Endodermal cell (in vitro differentiated cells): ENCODE measurements around the gene KCNQ4. TPM values are rescaled to one million over a fixed set of nuclear protein-coding genes. Genes with fewer than 3 reads are reported as not detected.

Source experiments
- DNase-seq: peaks from one replicate; pipeline ENCODE4 v3.0.0-alpha.2; 2017
- H3K27ac ChIP-seq: 2 replicates; pipeline ENCODE4 v1.5.1; 2013; ENCODE audit warnings: mild to moderate bottlenecking, low read depth, low read length, moderate library complexity
- H3K27me3 ChIP-seq: 2 replicates; pipeline ENCODE4 v1.6.1; 2013; ENCODE audit warnings: mild to moderate bottlenecking, low read length, moderate library complexity; ENCODE audit not compliant: insufficient read depth, control insufficient read depth, poor library complexity, severe bottlenecking
- H3K36me3 ChIP-seq: 2 replicates; pipeline ENCODE4 v1.7.0; 2013; ENCODE audit warnings: mild to moderate bottlenecking, low read length, moderate library complexity; ENCODE audit not compliant: control insufficient read depth, insufficient read depth
- H3K4me1 ChIP-seq: one replicate; pipeline ENCODE4 v1.7.0; 2013; ENCODE audit warnings: low read length; ENCODE audit not compliant: control insufficient read depth, insufficient read depth
- H3K4me3 ChIP-seq: 2 replicates; pipeline ENCODE4 v1.5.1; 2013; ENCODE audit warnings: mild to moderate bottlenecking, low read length, moderate library complexity
- H3K9ac ChIP-seq: 2 replicates; pipeline ENCODE4 v1.6.1; 2013; ENCODE audit warnings: mild to moderate bottlenecking, low read length, moderate library complexity; ENCODE audit not compliant: poor library complexity, severe bottlenecking; ENCODE audit errors: extremely low read depth
- H3K9me3 ChIP-seq: 2 replicates; pipeline ENCODE4 v1.6.1; 2013; ENCODE audit warnings: mild to moderate bottlenecking, low read length, moderate library complexity; ENCODE audit not compliant: control insufficient read depth
- H3K27ac Mint-ChIP-seq: 2 replicates; pipeline ENCODE4 v1.8.0; 2020; ENCODE audit warnings: mixed read lengths
- H3K27me3 Mint-ChIP-seq: 2 replicates; pipeline ENCODE4 v1.8.0; 2021; ENCODE audit warnings: mild to moderate bottlenecking, mixed read lengths; ENCODE audit not compliant: insufficient read depth
- H3K36me3 Mint-ChIP-seq: 2 replicates; pipeline ENCODE4 v1.8.0; 2020; ENCODE audit warnings: low read depth, mixed read lengths
- H3K4me1 Mint-ChIP-seq: 2 replicates; pipeline ENCODE4 v1.8.0; 2020; ENCODE audit warnings: mixed read lengths
- H3K4me3 Mint-ChIP-seq: 2 replicates; pipeline ENCODE4 v1.8.0; 2020; ENCODE audit warnings: mild to moderate bottlenecking, moderate library complexity, mixed read lengths
- H3K9me3 Mint-ChIP-seq: 2 replicates; pipeline ENCODE4 v1.8.0; 2020; ENCODE audit warnings: mild to moderate bottlenecking, mixed read lengths
- CTCF ChIP-seq: fragments of 200-600 bp; sonication (generic); conservative IDR thresholded peaks from 2 replicates; pipeline ENCODE4 v1.5.0; 2021; ENCODE audit warnings: antibody characterized with exemption, mild to moderate bottlenecking
- WGBS, 2 experiments: methylation state at CpG; one replicate each; pipeline versions ENCODE4 v1.1.5 to v1.1.7; 2013; ENCODE audit warnings: missing lambda C conversion rate in 2 of 2, mixed read lengths in 1 of 2; ENCODE audit not compliant: insufficient coverage in 1 of 2, insufficient read length in 1 of 2; 5-methylcytosine and 5-hydroxymethylcytosine counted together
- total RNA-seq, 2 donors: library from RNA; stranded (reverse); fragmentation: NEBNext Ultra II Directional in 1 of 2; extraction: Animal tissue kit (Norgen Biotek cat#: 25700) in 1 of 2; gene quantifications; 2 replicates in 1 of 2; 3 replicates in 1 of 2; pipeline ENCODE4 v1.2.1, GENCODE V29; 2021

The KCNQ4 gene
- total RNA-seq, 2 donors from 2014 or later: 0.22 to 0.88 TPM

DNA sequence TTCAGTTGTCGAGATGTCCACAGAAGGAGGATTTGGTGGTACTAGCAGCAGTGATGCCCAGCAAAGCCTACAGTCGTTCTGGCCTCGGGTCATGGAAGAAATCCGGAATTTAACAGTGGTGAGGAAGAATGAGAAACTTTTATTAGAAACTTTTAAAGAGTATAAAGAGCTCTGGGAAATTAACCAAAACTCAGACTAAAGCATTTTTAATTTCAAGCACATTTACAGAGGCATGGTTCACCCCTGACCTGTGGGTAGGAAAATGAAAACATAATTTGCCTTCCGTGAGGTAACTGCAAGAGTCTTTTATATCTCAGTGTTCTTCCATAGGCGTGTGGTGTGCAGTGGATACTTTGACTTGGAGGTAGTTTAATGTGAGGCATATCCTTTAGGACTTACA is 44.8 kb upstream of the KCNQ4 start:
- Histone ChIP-seq H3K4me1 (peaks cover 11% of the 10 kb centered on the region), H3K27me3 (no peaks in the 10 kb centered on the region), H3K36me3 (peaks cover 61% of the 10 kb centered on the region), H3K4me3 (no peak overlapping the region), H3K27ac (no peak overlapping the region), H3K9ac (no peak overlapping the region), H3K9me3 (no peaks in the 10 kb centered on the region)
- Mint-ChIP-seq H3K9me3 (no peaks in the 10 kb centered on the region), H3K4me1 (peaks cover 28% of the 10 kb centered on the region), H3K36me3 (peaks cover 48% of the 10 kb centered on the region), H3K27me3 (no peaks in the 10 kb centered on the region), H3K27ac (no peak overlapping the region), H3K4me3 (no peak overlapping the region)
- WGBS, 2 experiments: 91 to 96% methylated on average over 3 to 6 of the region's 6 CpGs
- DNase-seq: no peak
- no peak for TF ChIP-seq CTCF

GRCh38 chr1:40739455-40740008 is 44.1 kb upstream of the KCNQ4 start:
- H3K9me3 ChIP-seq: no peaks in the 10 kb centered on the region
- H3K9me3 Mint-ChIP-seq: no peaks in the 10 kb centered on the region
- H3K36me3 Mint-ChIP-seq: peaks cover 48% of the 10 kb centered on the region
- peaks cover 17% of the 10 kb centered on the region for H3K4me1 ChIP-seq
- 92% methylated on average over 3 of the region's 3 CpGs; no CpG with 5 or more reads in 1 of the 2 experiments for WGBS, 2 experiments
- no peak overlapping the region for H3K27ac ChIP-seq
- no peak for DNase-seq
- H3K27ac Mint-ChIP-seq: no peak overlapping the region
- no peaks in the 10 kb centered on the region for H3K27me3 Mint-ChIP-seq
- H3K4me3 ChIP-seq: no peak overlapping the region
- no peak for TF ChIP-seq CTCF
- H3K27me3 ChIP-seq: no peaks in the 10 kb centered on the region
- no peak overlapping the region for H3K9ac ChIP-seq
- no peak overlapping the region for H3K4me3 Mint-ChIP-seq
- peaks cover 64% of the 10 kb centered on the region for H3K36me3 ChIP-seq
- H3K4me1 Mint-ChIP-seq: peaks cover 33% of the 10 kb centered on the region

DNA sequence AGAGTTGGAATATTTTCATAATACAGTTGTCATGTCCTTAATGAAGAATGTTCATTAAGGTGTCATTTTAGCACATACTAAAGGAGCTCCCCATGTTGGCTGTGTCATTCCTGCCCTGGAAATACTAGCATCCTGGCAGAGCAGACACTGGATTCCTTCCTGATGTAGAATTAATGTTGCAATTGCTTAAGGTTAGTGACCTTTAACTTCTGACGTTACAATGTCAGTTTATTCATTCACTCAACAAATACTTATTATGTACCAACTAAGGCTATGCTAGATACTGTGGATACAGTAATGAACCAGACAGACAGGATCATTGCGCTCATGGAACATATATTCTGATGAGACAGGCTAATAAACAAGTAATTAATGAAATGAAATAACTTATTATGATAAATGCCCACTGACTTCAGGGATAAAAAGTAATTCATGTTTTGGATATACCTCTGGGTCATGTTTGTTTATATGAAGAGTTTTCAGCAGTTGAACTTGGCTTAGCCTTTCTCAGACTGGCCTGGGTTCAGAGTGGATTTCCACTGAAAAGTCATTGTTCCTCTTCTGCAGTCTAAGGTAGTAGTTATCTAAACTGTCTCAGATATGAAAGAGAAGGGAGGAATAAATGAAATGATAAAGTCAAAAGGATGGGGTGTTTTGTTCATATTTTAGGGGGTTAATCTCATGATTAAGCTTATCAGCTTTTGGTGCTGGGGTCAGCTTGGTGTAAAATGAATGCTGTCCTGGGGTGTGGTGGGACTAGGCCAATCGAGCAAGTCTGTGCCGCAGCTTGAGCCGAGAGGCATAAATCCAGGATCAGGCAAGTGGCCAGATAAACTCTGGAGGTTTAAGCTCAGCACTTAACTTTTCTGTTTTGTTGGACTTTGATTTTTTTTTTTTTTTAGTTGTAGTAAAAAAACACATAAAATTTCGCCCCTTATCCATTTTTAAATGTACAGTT is 43.3 kb upstream of the KCNQ4 start:
- Histone ChIP-seq H3K27me3 (no peaks in the 10 kb centered on the region), H3K4me3 (peak overlapping the region; percentile 30), H3K27ac (no peak overlapping the region), H3K9ac (no peak overlapping the region), H3K36me3 (peaks cover 70% of the 10 kb centered on the region), H3K9me3 (no peaks in the 10 kb centered on the region), H3K4me1 (peaks cover 17% of the 10 kb centered on the region)
- peaks cover 41% of the 10 kb centered on the region for H3K4me1 Mint-ChIP-seq
- no peak for DNase-seq
- no peak for TF ChIP-seq CTCF
- WGBS, 2 experiments: 99 to 100% methylated on average over 2 to 5 of the region's 6 CpGs
- no peak overlapping the region for H3K4me3 Mint-ChIP-seq
- no peaks in the 10 kb centered on the region for H3K27me3 Mint-ChIP-seq
- peak overlapping the region; percentile 61 for H3K27ac Mint-ChIP-seq
- H3K36me3 Mint-ChIP-seq: peaks cover 48% of the 10 kb centered on the region
- no peaks in the 10 kb centered on the region for H3K9me3 Mint-ChIP-seq
